HCT116 (cell line): ENCODE data around the gene GMDS. TPM values are rescaled to one million over a fixed set of nuclear protein-coding genes. Genes with fewer than 3 reads are reported as not detected.

ENCODE experiments used
- ATAC-seq: fragments of 200-7000 bp; cut with Tn5 transposase; 2 replicates; pipeline ENCODE4 v1.9.1; 2020; ENCODE audit warnings: mild to moderate bottlenecking, moderate library complexity
- BruUV-seq: library from RNA; stranded (reverse); fragments of 400-500 nt; replicated peaks from 2 replicates; lab custom pipeline; 2021; lab: Mats Ljungman, UMichigan
- CTCF ChIA-PET: fragments of 300-600 bp; sonication (Branson Sonifier 250); formaldehyde crosslinking; loops from one replicate; lab custom pipeline; 2021; ENCODE audit warnings: antibody characterized with exemption; lab: Charles Lee
- POLR2A ChIA-PET: fragments of 300-600, 350-600 bp; sonication (Branson Sonifier 250); formaldehyde crosslinking; loops from one replicate; lab custom pipeline; 2021; ENCODE audit warnings: antibody characterized with exemption; lab: Charles Lee
- RAD21 ChIA-PET, 2 experiments: fragments of 300-600 bp; sonication (Branson Sonifier 250); formaldehyde crosslinking; loops; one replicate each; lab custom pipeline; 2023; ENCODE audit warnings: low total read pairs in 2 of 2; ENCODE audit not compliant: uncharacterized antibody in 2 of 2, unreplicated experiment in 2 of 2, low non-redundant PET in 1 of 2; lab: Charles Lee
- DNase-seq: peaks from one replicate; pipeline ENCODE4 v3.0.0-alpha.2; 2010; ENCODE audit warnings: low read depth, low spot score
- H2AFZ ChIP-seq: fragments of 200-600 bp; shearing (Covaris generic), sonication (generic); 2 replicates; pipeline ENCODE4 v1.6.1; 2017; ENCODE audit warnings: low read depth, mixed run types, mixed read lengths, antibody characterized with exemption, low read length; ENCODE audit not compliant: poor library complexity, severe bottlenecking
- H3K27ac ChIP-seq: 2 replicates; pipeline ENCODE4 v1.5.1; 2012; ENCODE audit warnings: low read depth, low read length
- H3K27me3 ChIP-seq: fragments of 200-600 bp; sonication (generic); 2 replicates; pipeline ENCODE4 v1.6.1; 2016; ENCODE audit warnings: mixed run types, low read length, mixed read lengths; ENCODE audit not compliant: insufficient read depth
- H3K36me3 ChIP-seq, 2 experiments: fragments of 200-500 bp in 1 of 2; fragments of 200-600 bp in 1 of 2; sonication (Bioruptor generic) in 1 of 2; sonication (generic) in 1 of 2; 2 replicates each; pipeline versions ENCODE4 v1.5.1 to v1.6.1; 2014 to 2016; ENCODE audit warnings: low read length in 2 of 2, inconsistent platforms in 1 of 2, mixed read lengths in 1 of 2, mixed run types in 1 of 2; ENCODE audit not compliant: insufficient read depth in 2 of 2, control insufficient read depth in 1 of 2
- H3K4me1 ChIP-seq, 2 experiments: fragments of 200-600 bp in 1 of 2; sonication (generic) in 1 of 2; 2 replicates each; pipeline versions ENCODE4 v1.5.1 to v1.6.1; 2012 to 2017; ENCODE audit warnings: low read length in 2 of 2, inconsistent platforms in 1 of 2, mild to moderate bottlenecking in 1 of 2, mixed read lengths in 1 of 2, mixed run types in 1 of 2, moderate library complexity in 1 of 2; ENCODE audit not compliant: insufficient read depth in 2 of 2, control insufficient read depth in 1 of 2
- H3K4me2 ChIP-seq: fragments of 200-600 bp; sonication (generic); 2 replicates; pipeline ENCODE4 v1.6.1; 2017; ENCODE audit warnings: mixed run types, low read length, mixed read lengths
- H3K4me3 ChIP-seq, 2 experiments: fragments of 200-600 bp in 1 of 2; sonication (generic) in 1 of 2; replicated peaks in 1 of 2; 2 replicates each; pipeline ENCODE4 v1.5.1; 2011 to 2016; ENCODE audit warnings: low read length in 2 of 2, control low read depth in 1 of 2, low read depth in 1 of 2, mild to moderate bottlenecking in 1 of 2, mixed read lengths in 1 of 2, mixed run types in 1 of 2
- H3K79me2 ChIP-seq: fragments of 200-600 bp; sonication (generic); 2 replicates; pipeline ENCODE4 v1.6.1; 2017; ENCODE audit warnings: mild to moderate bottlenecking, mixed run types, low read length, moderate library complexity, mixed read lengths; ENCODE audit not compliant: insufficient read depth
- H3K9ac ChIP-seq: fragments of 200-600 bp; sonication (generic); 2 replicates; pipeline ENCODE4 v1.6.1; 2016; ENCODE audit warnings: low read length, mixed read lengths
- H3K9me2 ChIP-seq: fragments of 200-600 bp; sonication (generic), shearing (Covaris generic); 2 replicates; pipeline ENCODE4 v1.6.1; 2017; ENCODE audit warnings: mixed run types, mild to moderate bottlenecking, moderate library complexity; ENCODE audit not compliant: insufficient read depth
- H3K9me3 ChIP-seq, 2 experiments: fragments of 200-500 bp in 1 of 2; fragments of 200-600 bp in 1 of 2; sonication (Bioruptor generic) in 1 of 2; sonication (generic) in 1 of 2; 2 replicates each; pipeline ENCODE4 v1.6.1; 2014 to 2017; ENCODE audit warnings: low read length in 2 of 2, mixed read lengths in 2 of 2, inconsistent platforms in 1 of 2, low read depth in 1 of 2, mild to moderate bottlenecking in 1 of 2, mixed run types in 1 of 2, moderate library complexity in 1 of 2; ENCODE audit not compliant: control insufficient read depth in 1 of 2, insufficient read depth in 1 of 2
- H4K20me1 ChIP-seq: fragments of 200-600 bp; sonication (generic), shearing (Covaris generic); 2 replicates; pipeline ENCODE4 v1.6.1; 2017; ENCODE audit warnings: mixed run types, mild to moderate bottlenecking, moderate library complexity; ENCODE audit not compliant: insufficient read depth
- ATF3 ChIP-seq: IDR thresholded peaks from 2 replicates; pipeline ENCODE4 v1.6.1; 2012
- EGR1 ChIP-seq: IDR thresholded peaks from 2 replicates; pipeline ENCODE4 v1.6.1; 2012; ENCODE audit warnings: low read depth
- EZH2phosphoT487 ChIP-seq: fragments of 200-600 bp; IDR thresholded peaks from 2 replicates; pipeline ENCODE4 v1.6.1; 2018; ENCODE audit warnings: antibody characterized with exemption, borderline replicate concordance
- FOSL1 ChIP-seq: IDR thresholded peaks from 2 replicates; pipeline ENCODE4 v1.6.1; 2012; ENCODE audit warnings: low read depth
- MAX ChIP-seq: IDR thresholded peaks from 2 replicates; pipeline ENCODE4 v1.6.1; 2012
- SIN3A ChIP-seq: IDR thresholded peaks from 2 replicates; pipeline ENCODE4 v1.6.1; 2012; ENCODE audit warnings: low read depth
- SP1 ChIP-seq: IDR thresholded peaks from 2 replicates; pipeline ENCODE4 v1.6.1; 2012; ENCODE audit warnings: low read depth
- TCF7L2 ChIP-seq: IDR thresholded peaks from 2 replicates; pipeline ENCODE4 v1.7.0; 2011; ENCODE audit warnings: borderline replicate concordance, inconsistent platforms; ENCODE audit not compliant: insufficient read depth, insufficient read length; ENCODE audit errors: extremely low read depth
- YY1 ChIP-seq: IDR thresholded peaks from 2 replicates; pipeline ENCODE4 v1.6.1; 2011; ENCODE audit warnings: low read length, low read depth, moderate library complexity, mild to moderate bottlenecking; ENCODE audit not compliant: insufficient replicate concordance; ENCODE audit errors: extremely low read depth
- ZBTB33 ChIP-seq: IDR thresholded peaks from 2 replicates; pipeline ENCODE4 v1.6.1; 2011; ENCODE audit warnings: mild to moderate bottlenecking, low read length, moderate library complexity; ENCODE audit not compliant: insufficient replicate concordance; ENCODE audit errors: extremely low read depth
- ZNF274 ChIP-seq: fragments of 200-500 bp; sonication (Bioruptor generic); IDR thresholded peaks from 2 replicates; pipeline ENCODE4 v1.6.1; 2014; ENCODE audit warnings: mild to moderate bottlenecking, low read depth, low read length, inconsistent platforms
- intact Hi-C: fragments of 100-400 bp; cut with micrococcal nuclease; formaldehyde crosslinking; loops from 2 replicates; pipeline ENCODE4 v1.10.0; 2022
- total RNA-seq: library from RNA; stranded (reverse); gene quantifications from one replicate; pipeline ENCODE4 v1.2.1, GENCODE V29; 2021; ENCODE audit not compliant: unreplicated experiment

Gene GMDS
- total RNA-seq, 1 experiment from 2014 or later: 34.4 TPM

- ATAC-seq (no peak), DNase-seq (no peak)
- no peaks in the 10 kb centered on the region for H3K36me3 ChIP-seq
- no peak overlapping the region for H3K9ac ChIP-seq
- no peaks in the 10 kb centered on the region for H3K79me2 ChIP-seq
- BruUV-seq: no TSS peak
- CTCF ChIA-PET: no interaction called here
- H4K20me1 ChIP-seq: no peaks in the 10 kb centered on the region
- intact Hi-C loops: no loop called here
- no peak overlapping the region for H2AFZ ChIP-seq
- H3K9me3 ChIP-seq: no peaks in the 10 kb centered on the region
- H3K27ac ChIP-seq: no peak overlapping the region
- no peak overlapping the region for H3K4me2 ChIP-seq
- H3K27me3 ChIP-seq: no peaks in the 10 kb centered on the region
- TF ChIP-seq ZBTB33: no peak
- no peak for TF ChIP-seq SP1
- TF ChIP-seq TCF7L2: no peak
- no peak for TF ChIP-seq EGR1
- no peak for TF ChIP-seq FOSL1
- no peak for TF ChIP-seq ZNF274
- TF ChIP-seq MAX: no peak
- no peak for TF ChIP-seq SIN3A
- no peak for TF ChIP-seq YY1
- TF ChIP-seq ATF3: no peak
- TF ChIP-seq EZH2phosphoT487: no peak
- no peaks in the 10 kb centered on the region; a peak in 1 of 4 replicates for H3K4me1 ChIP-seq
- no peak overlapping the region for H3K4me3 ChIP-seq
- H3K9me2 ChIP-seq: no peaks in the 10 kb centered on the region
- POLR2A ChIA-PET: no interaction called here
- RAD21 ChIA-PET: no interaction called here
Observed at GRCh38 chr6:2086326-2086965, 159.0 kb downstream of the GMDS start.
